GM19324 (cell line): Measurements from ENCODE around the gene FRA10AC1.
A peak's percentile ranks its signal among the peaks of the same experiment; 100 is the strongest.

Experiments used
- ATAC-seq: cut with Tn5 transposase; IDR thresholded peaks from one replicate; pipeline ENCODE4 v1.9.1; 2021; ENCODE audit warnings: mild to moderate bottlenecking, moderate library complexity; ENCODE audit not compliant: unreplicated experiment, low FRiP score

The FRA10AC1 gene

GRCh38 chr10:93639791-93640190 lies 62.6 kb downstream of the FRA10AC1 start:
- no peak for ATAC-seq

GRCh38 chr10:93630625-93631557 lies 71.5 kb downstream of the FRA10AC1 start:
- ATAC-seq, result no peak

DNA sequence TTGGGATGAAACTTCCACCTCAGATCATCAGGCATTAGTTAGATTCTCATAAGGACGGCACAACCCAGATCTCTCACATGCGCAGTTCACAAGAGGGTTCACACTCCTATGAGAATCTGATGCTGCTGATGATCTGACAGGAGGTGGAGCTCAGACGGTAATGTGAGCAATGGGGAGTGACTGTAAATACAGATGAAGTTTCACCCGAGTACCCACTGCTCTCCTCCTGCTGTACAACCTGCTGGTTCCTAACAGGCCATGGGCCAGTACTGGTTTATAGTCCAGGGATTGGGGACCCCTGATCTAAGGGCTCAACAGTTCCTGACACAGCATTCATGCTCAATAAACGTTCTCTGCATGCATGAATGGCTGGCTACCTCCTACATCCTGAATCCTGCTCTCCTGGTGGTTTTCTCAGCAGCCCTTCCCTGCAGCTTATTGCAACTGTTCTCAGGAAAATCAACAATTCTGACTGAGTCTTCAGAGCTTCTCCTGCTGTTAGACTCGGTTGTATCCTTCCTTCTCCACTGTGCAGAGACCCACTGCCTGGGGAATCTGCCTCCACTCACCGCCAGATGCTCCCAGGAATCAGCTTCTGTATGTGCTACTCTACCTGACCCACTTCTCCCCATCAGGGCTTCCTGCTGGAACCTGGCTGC lies 72.6 kb downstream of the FRA10AC1 start:
- ATAC-seq, result no peak

DNA sequence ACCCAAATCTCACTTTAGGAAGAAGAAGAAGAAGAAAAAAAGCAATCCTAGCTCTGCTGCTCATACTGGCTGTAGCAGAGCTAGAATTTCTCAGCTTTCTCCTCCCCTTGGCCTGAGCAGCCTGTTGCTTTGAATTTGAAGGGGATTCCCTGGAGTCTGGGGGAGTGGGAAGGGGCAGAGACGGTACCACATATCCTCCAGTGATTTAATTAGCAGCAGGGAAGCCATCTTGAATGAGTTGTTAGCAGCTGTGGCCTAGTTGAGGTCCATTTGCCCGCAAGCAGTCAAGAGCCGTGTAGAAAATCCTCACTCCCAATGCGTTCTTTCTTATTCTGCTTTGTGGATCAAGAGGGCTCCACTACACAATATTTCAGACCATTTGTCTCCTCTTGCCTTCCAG lies 73.5 kb downstream of the FRA10AC1 start:
- no peak for ATAC-seq

GRCh38 chr10:93622942-93623341 lies 79.5 kb downstream of the FRA10AC1 start:
- ATAC-seq, result peak; percentile 59

- no peak for ATAC-seq
These were observed 81.5 kb downstream of the FRA10AC1 start for GRCh38 chr10:93620925-93621324.
